CD8-positive, alpha-beta memory T cell (primary cell): Measurements from ENCODE around the gene BACE2. TPM values are rescaled to one million over a fixed set of nuclear protein-coding genes. Genes with fewer than 3 reads are reported as not detected.

Source experiments
- CTCF ChIA-PET: fragments of 350-600 bp; sonication (Branson Sonifier 250); formaldehyde crosslinking; loops from one replicate; lab custom pipeline; 2021; ENCODE audit warnings: antibody characterized with exemption; lab: Charles Lee
- POLR2A ChIA-PET: fragments of 350-600 bp; sonication (Branson Sonifier 250); formaldehyde crosslinking; loops from one replicate; lab custom pipeline; 2021; ENCODE audit warnings: antibody characterized with exemption; lab: Charles Lee
- DNase-seq, 5 donors: peaks; one replicate each; pipeline versions ENCODE4 v3.0.0 to v3.0.0-alpha.2; 2020 to 2022; ENCODE audit warnings: mixed read lengths in 1 of 5
- H3K27ac ChIP-seq: one replicate; pipeline ENCODE4 v1.7.0; 2013; ENCODE audit warnings: low read depth, mild to moderate bottlenecking, low read length, moderate library complexity
- H3K27me3 ChIP-seq: 2 replicates; pipeline ENCODE4 v1.7.0; 2013; ENCODE audit warnings: low read length, mild to moderate bottlenecking; ENCODE audit not compliant: insufficient read depth, poor library complexity, severe bottlenecking
- H3K36me3 ChIP-seq: 2 replicates; pipeline ENCODE4 v1.7.0; 2013; ENCODE audit warnings: mild to moderate bottlenecking, low read length, moderate library complexity; ENCODE audit not compliant: insufficient read depth
- H3K4me1 ChIP-seq: 2 replicates; pipeline ENCODE4 v1.7.0; 2013; ENCODE audit warnings: mild to moderate bottlenecking, low read length, moderate library complexity; ENCODE audit not compliant: insufficient read depth
- H3K4me3 ChIP-seq: 2 replicates; pipeline ENCODE4 v1.7.0; 2013; ENCODE audit warnings: mild to moderate bottlenecking, low read length
- H3K9me3 ChIP-seq: 2 replicates; pipeline ENCODE4 v1.7.0; 2013; ENCODE audit warnings: mild to moderate bottlenecking, low read length
- H3K27ac Mint-ChIP-seq, 8 donors: one replicate each; pipeline ENCODE4 v1.8.0; 2020 to 2021; ENCODE audit warnings: mixed read lengths in 8 of 8, mild to moderate bottlenecking in 6 of 8, inconsistent platforms in 3 of 8, moderate library complexity in 3 of 8
- H3K27me3 Mint-ChIP-seq, 2 donors: one replicate each; pipeline ENCODE4 v1.8.0; 2020 to 2021; ENCODE audit warnings: mixed read lengths in 2 of 2, mild to moderate bottlenecking in 1 of 2, moderate library complexity in 1 of 2
- H3K36me3 Mint-ChIP-seq, 3 donors: one replicate each; pipeline ENCODE4 v1.8.0; 2020 to 2021; ENCODE audit warnings: mixed read lengths in 3 of 3, inconsistent platforms in 1 of 3, mild to moderate bottlenecking in 1 of 3
- H3K4me1 Mint-ChIP-seq, 3 donors: one replicate each; pipeline ENCODE4 v1.8.0; 2020 to 2021; ENCODE audit warnings: mixed read lengths in 3 of 3, inconsistent platforms in 1 of 3, mild to moderate bottlenecking in 1 of 3
- H3K4me3 Mint-ChIP-seq, 7 donors: one replicate each; pipeline ENCODE4 v1.8.0; 2020 to 2021; ENCODE audit warnings: mixed read lengths in 7 of 7, mild to moderate bottlenecking in 6 of 7, moderate library complexity in 4 of 7, inconsistent platforms in 2 of 7
- H3K9me3 Mint-ChIP-seq, 5 donors: one replicate each; pipeline ENCODE4 v1.8.0; 2020 to 2022; ENCODE audit warnings: mixed read lengths in 5 of 5, mild to moderate bottlenecking in 3 of 5, moderate library complexity in 2 of 5, inconsistent platforms in 1 of 5
- polyA plus RNA-seq: library from polyadenylated mRNA; unstranded; fragments of 300-500 nt; fragmentation: Illumina TruSeq; gene quantifications from one replicate; pipeline ENCODE4 v1.2.3, GENCODE V29; 2021
- total RNA-seq, 2 experiments: library from RNA; stranded (reverse); gene quantifications; one replicate each; pipeline ENCODE4 v1.2.3, GENCODE V29; 2021

The BACE2 gene
- total and polyA plus RNA-seq, 3 experiments from 2014 or later = 0.44 to 1.1 (median 0.58) TPM

- Histone ChIP-seq H3K27ac (no peak overlapping the region), H3K9me3 (no peaks in the 10 kb centered on the region), H3K27me3 (no peaks in the 10 kb centered on the region), H3K36me3 (no peaks in the 10 kb centered on the region), H3K4me1 (no peaks in the 10 kb centered on the region), H3K4me3 (no peak overlapping the region)
- ChIA-PET CTCF (no interaction called here), POLR2A (no interaction called here)
- H3K36me3 Mint-ChIP-seq = no peaks in the 10 kb centered on the region
- H3K9me3 Mint-ChIP-seq = no peaks in the 10 kb centered on the region
- no peak overlapping the region for H3K27ac Mint-ChIP-seq
- DNase-seq = no peak
- H3K4me1 Mint-ChIP-seq = no peaks in the 10 kb centered on the region
- H3K4me3 Mint-ChIP-seq = no peak overlapping the region
- H3K27me3 Mint-ChIP-seq = peaks cover 3 to 6% of the 10 kb centered on the region in 2 donors
Observed at GRCh38 chr21:41222247-41223068, 54.5 kb downstream of the BACE2 start.

GRCh38 chr21:41226853-41227252 lies 58.9 kb downstream of the BACE2 start:
- no peaks in the 10 kb centered on the region for H3K4me1 Mint-ChIP-seq
- DNase-seq = no peak
- no peaks in the 10 kb centered on the region for H3K36me3 Mint-ChIP-seq
- POLR2A ChIA-PET = no interaction called here
- H3K27me3 Mint-ChIP-seq = peaks cover 6 to 7% of the 10 kb centered on the region in 2 donors
- Histone ChIP-seq H3K9me3 (no peaks in the 10 kb centered on the region), H3K27me3 (no peaks in the 10 kb centered on the region), H3K27ac (no peak overlapping the region), H3K4me3 (no peak overlapping the region), H3K36me3 (no peaks in the 10 kb centered on the region), H3K4me1 (no peaks in the 10 kb centered on the region)
- no peak overlapping the region for H3K27ac Mint-ChIP-seq
- CTCF ChIA-PET = no interaction called here
- H3K9me3 Mint-ChIP-seq = peaks cover 0 to 2% (median 0%) of the 10 kb centered on the region in 5 donors
- no peak overlapping the region for H3K4me3 Mint-ChIP-seq

- no peak overlapping the region for H3K27ac Mint-ChIP-seq
- peaks cover 8 to 12% of the 10 kb centered on the region in 2 donors for H3K27me3 Mint-ChIP-seq
- Histone ChIP-seq H3K36me3 (no peaks in the 10 kb centered on the region), H3K27me3 (no peaks in the 10 kb centered on the region), H3K4me3 (no peak overlapping the region), H3K4me1 (no peaks in the 10 kb centered on the region), H3K27ac (no peak overlapping the region), H3K9me3 (no peaks in the 10 kb centered on the region)
- no peak for DNase-seq
- H3K4me1 Mint-ChIP-seq = no peaks in the 10 kb centered on the region
- H3K36me3 Mint-ChIP-seq = no peaks in the 10 kb centered on the region
- peaks cover 0 to 2% (median 0%) of the 10 kb centered on the region in 5 donors for H3K9me3 Mint-ChIP-seq
- CTCF ChIA-PET = no interaction called here
- POLR2A ChIA-PET = no interaction called here
- no peak overlapping the region for H3K4me3 Mint-ChIP-seq
Observed at GRCh38 chr21:41227357-41228005, 59.5 kb downstream of the BACE2 start.

- Histone ChIP-seq H3K4me1 (no peaks in the 10 kb centered on the region), H3K36me3 (no peaks in the 10 kb centered on the region), H3K9me3 (no peaks in the 10 kb centered on the region), H3K27ac (no peak overlapping the region), H3K4me3 (no peak overlapping the region), H3K27me3 (no peaks in the 10 kb centered on the region)
- ChIA-PET CTCF (no interaction called here), POLR2A (no interaction called here)
- Mint-ChIP-seq H3K27me3 (peaks cover 9 to 13% of the 10 kb centered on the region in 2 donors), H3K36me3 (no peaks in the 10 kb centered on the region), H3K9me3 (peaks cover 0 to 2% (median 0%) of the 10 kb centered on the region in 5 donors), H3K4me1 (no peaks in the 10 kb centered on the region), H3K27ac (no peak overlapping the region), H3K4me3 (no peak overlapping the region)
- no peak for DNase-seq
Observed at GRCh38 chr21:41228006-41228370, 60.0 kb downstream of the BACE2 start.

- Histone ChIP-seq H3K27ac (no peak overlapping the region), H3K4me3 (no peak overlapping the region), H3K9me3 (no peaks in the 10 kb centered on the region), H3K4me1 (no peaks in the 10 kb centered on the region), H3K36me3 (no peaks in the 10 kb centered on the region), H3K27me3 (no peaks in the 10 kb centered on the region)
- CTCF ChIA-PET = no interaction called here
- POLR2A ChIA-PET = no interaction called here
- no peak overlapping the region for H3K4me3 Mint-ChIP-seq
- H3K27ac Mint-ChIP-seq = no peak overlapping the region
- H3K27me3 Mint-ChIP-seq = peaks cover 7 to 16% of the 10 kb centered on the region in 2 donors
- DNase-seq = no peak
- no peaks in the 10 kb centered on the region for H3K36me3 Mint-ChIP-seq
- H3K9me3 Mint-ChIP-seq = peaks cover 0 to 2% (median 0%) of the 10 kb centered on the region in 5 donors
- H3K4me1 Mint-ChIP-seq = no peaks in the 10 kb centered on the region
Observed at GRCh38 chr21:41228492-41228891, 60.5 kb downstream of the BACE2 start.

- no peak overlapping the region for H3K27ac Mint-ChIP-seq
- no peaks in the 10 kb centered on the region for H3K27me3 ChIP-seq
- no peaks in the 10 kb centered on the region for H3K9me3 ChIP-seq
- no peak overlapping the region for H3K27ac ChIP-seq
- H3K36me3 ChIP-seq = no peaks in the 10 kb centered on the region
- H3K36me3 Mint-ChIP-seq = no peaks in the 10 kb centered on the region
- POLR2A ChIA-PET = no interaction called here
- no peaks in the 10 kb centered on the region for H3K4me1 ChIP-seq
- no peak overlapping the region for H3K4me3 ChIP-seq
- CTCF ChIA-PET = no interaction called here
- DNase-seq = no peak
- H3K27me3 Mint-ChIP-seq = peaks cover 5 to 16% of the 10 kb centered on the region in 2 donors
- no peak overlapping the region for H3K4me3 Mint-ChIP-seq
- no peaks in the 10 kb centered on the region for H3K4me1 Mint-ChIP-seq
- H3K9me3 Mint-ChIP-seq = peaks cover 0 to 2% (median 0%) of the 10 kb centered on the region in 5 donors
Observed at GRCh38 chr21:41228958-41229357, 61.0 kb downstream of the BACE2 start.

- no peaks in the 10 kb centered on the region for H3K36me3 Mint-ChIP-seq
- ChIA-PET POLR2A (no interaction called here), CTCF (no interaction called here)
- Histone ChIP-seq H3K4me3 (no peak overlapping the region), H3K27me3 (no peaks in the 10 kb centered on the region), H3K27ac (no peak overlapping the region), H3K9me3 (no peaks in the 10 kb centered on the region), H3K4me1 (no peaks in the 10 kb centered on the region), H3K36me3 (no peaks in the 10 kb centered on the region)
- no peak overlapping the region for H3K4me3 Mint-ChIP-seq
- peaks cover 7 to 21% of the 10 kb centered on the region in 2 donors for H3K27me3 Mint-ChIP-seq
- no peak for DNase-seq
- H3K4me1 Mint-ChIP-seq = no peaks in the 10 kb centered on the region
- no peak overlapping the region for H3K27ac Mint-ChIP-seq
- peaks cover 0 to 2% (median 0%) of the 10 kb centered on the region in 5 donors for H3K9me3 Mint-ChIP-seq
Observed at GRCh38 chr21:41229509-41230248, 61.7 kb downstream of the BACE2 start.

GRCh38 chr21:41230497-41230896 lies 62.5 kb downstream of the BACE2 start:
- no peak overlapping the region for H3K27ac Mint-ChIP-seq
- peaks cover 7 to 29% of the 10 kb centered on the region in 2 donors for H3K27me3 Mint-ChIP-seq
- no peaks in the 10 kb centered on the region for H3K4me1 Mint-ChIP-seq
- H3K27ac ChIP-seq = no peak overlapping the region
- no peaks in the 10 kb centered on the region for H3K36me3 Mint-ChIP-seq
- no peak overlapping the region for H3K4me3 ChIP-seq
- H3K9me3 ChIP-seq = no peaks in the 10 kb centered on the region
- ChIA-PET CTCF (no interaction called here), POLR2A (no interaction called here)
- H3K27me3 ChIP-seq = no peaks in the 10 kb centered on the region
- H3K4me1 ChIP-seq = no peaks in the 10 kb centered on the region
- H3K9me3 Mint-ChIP-seq = peaks cover 0 to 2% (median 0%) of the 10 kb centered on the region in 5 donors
- DNase-seq = no peak
- no peak overlapping the region for H3K4me3 Mint-ChIP-seq
- H3K36me3 ChIP-seq = no peaks in the 10 kb centered on the region
